Astrocyte (in vitro differentiated cells and primary cell): ENCODE results near the gene ABCF2. TPM values are rescaled to one million over a fixed set of nuclear protein-coding genes. Genes with fewer than 3 reads are reported as not detected.

Source experiments
- DNase-seq: peaks from one replicate; pipeline ENCODE4 v3.0.0-alpha.2; 2010; ENCODE audit warnings: low read depth
- FAIRE-seq: peaks from 2 replicates; lab custom pipeline; 2011; peaks lifted over from hg19 to GRCh38; lab: Jason Lieb, UNC
- H2AFZ ChIP-seq: 2 replicates; pipeline ENCODE4 v1.6.0; 2012; ENCODE audit warnings: low read depth, low read length, inconsistent platforms
- H3K27ac ChIP-seq: 2 replicates; pipeline ENCODE4 v1.5.1; 2011; ENCODE audit warnings: low read depth, low read length, inconsistent platforms
- H3K27me3 ChIP-seq: 2 replicates; pipeline ENCODE4 v1.6.0; 2011; ENCODE audit warnings: low read length, inconsistent platforms; ENCODE audit not compliant: insufficient read depth
- H3K36me3 ChIP-seq: 2 replicates; pipeline ENCODE4 v1.5.1; 2011; ENCODE audit warnings: low read length, inconsistent platforms; ENCODE audit not compliant: insufficient read depth
- H3K4me1 ChIP-seq: 2 replicates; pipeline ENCODE4 v1.5.1; 2011; ENCODE audit warnings: low read length, inconsistent platforms; ENCODE audit not compliant: insufficient read depth
- H3K4me2 ChIP-seq: 2 replicates; pipeline ENCODE4 v1.6.0; 2012; ENCODE audit warnings: low read length, inconsistent platforms
- H3K4me3 ChIP-seq: 2 replicates; pipeline ENCODE4 v1.5.1; 2011; ENCODE audit warnings: low read depth, mild to moderate bottlenecking, low read length, inconsistent platforms; ENCODE audit not compliant: insufficient read depth
- H3K79me2 ChIP-seq: 2 replicates; pipeline ENCODE4 v1.6.0; 2012; ENCODE audit warnings: mild to moderate bottlenecking, low read length, inconsistent platforms; ENCODE audit not compliant: insufficient read depth
- H3K9ac ChIP-seq: 2 replicates; pipeline ENCODE4 v1.6.0; 2012; ENCODE audit warnings: mild to moderate bottlenecking, low read length, inconsistent platforms
- H3K9me3 ChIP-seq: 2 replicates; pipeline ENCODE4 v1.5.1; 2012; ENCODE audit warnings: low read depth, mild to moderate bottlenecking, low read length, inconsistent platforms; ENCODE audit not compliant: insufficient read depth
- H4K20me1 ChIP-seq: 2 replicates; pipeline ENCODE4 v1.6.0; 2012; ENCODE audit warnings: low read length, inconsistent platforms; ENCODE audit not compliant: insufficient read depth
- H3K27ac Mint-ChIP-seq: one replicate; pipeline ENCODE4 v1.8.0; 2021; ENCODE audit warnings: mild to moderate bottlenecking, mixed read lengths; ENCODE audit not compliant: unreplicated experiment
- H3K27me3 Mint-ChIP-seq: one replicate; pipeline ENCODE4 v1.8.0; 2021; ENCODE audit warnings: low read depth, mixed read lengths; ENCODE audit not compliant: unreplicated experiment
- H3K36me3 Mint-ChIP-seq: one replicate; pipeline ENCODE4 v1.8.0; 2021; ENCODE audit warnings: low read depth, mixed read lengths; ENCODE audit not compliant: unreplicated experiment
- H3K4me1 Mint-ChIP-seq: one replicate; pipeline ENCODE4 v1.8.0; 2021; ENCODE audit warnings: low read depth, mixed read lengths; ENCODE audit not compliant: unreplicated experiment
- H3K4me3 Mint-ChIP-seq: one replicate; pipeline ENCODE4 v1.8.0; 2021; ENCODE audit warnings: mild to moderate bottlenecking, moderate library complexity, mixed read lengths; ENCODE audit not compliant: unreplicated experiment
- H3K9me3 Mint-ChIP-seq: one replicate; pipeline ENCODE4 v1.8.0; 2021; ENCODE audit warnings: mild to moderate bottlenecking, mixed read lengths; ENCODE audit not compliant: unreplicated experiment
- EZH2 ChIP-seq: IDR thresholded peaks from 2 replicates; pipeline ENCODE4 v1.6.1; 2012; ENCODE audit warnings: mild to moderate bottlenecking, low read length, inconsistent platforms; ENCODE audit not compliant: insufficient read depth
- total RNA-seq: library from RNA; stranded (reverse); gene quantifications from 2 replicates; pipeline ENCODE4 v1.2.1, GENCODE V29; 2021
- TF ChIP-seq, protein P1 (sequence below): IDR thresholded peaks from 2 replicates; pipeline ENCODE4 v1.5.1; 2011; ENCODE audit warnings: low read depth, mild to moderate bottlenecking, inconsistent platforms, low read length, moderate library complexity; ENCODE audit not compliant: insufficient read depth

ABCF2 gene
- total RNA-seq, 1 donor from 2014 or later, result 53.2 TPM

DNA sequence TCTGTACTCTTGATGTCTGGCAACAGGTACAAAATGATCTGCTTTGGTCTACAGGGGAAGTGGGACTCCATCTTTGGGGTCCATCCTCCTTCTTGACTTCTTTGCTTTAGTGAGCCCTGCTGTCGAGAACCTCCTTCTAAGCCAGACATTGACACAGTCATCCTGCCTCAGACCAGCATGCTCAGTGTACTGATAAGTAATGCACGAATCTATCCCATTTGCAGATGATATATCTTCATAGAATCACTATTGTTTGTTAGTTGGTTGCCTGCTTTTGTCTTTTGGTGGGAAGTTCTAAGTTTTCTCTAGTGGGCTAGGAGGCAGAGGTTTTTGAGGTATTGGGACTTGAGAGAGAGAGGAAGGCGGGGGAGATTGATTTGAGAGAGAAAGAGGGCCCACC, 25.7 kb downstream of the ABCF2 start:
- Histone ChIP-seq H3K27me3 (peaks cover 28% of the 10 kb centered on the region), H4K20me1 (no peaks in the 10 kb centered on the region), H3K4me3 (no peak overlapping the region), H3K9me3 (no peaks in the 10 kb centered on the region), H3K79me2 (no peaks in the 10 kb centered on the region), H3K4me1 (no peaks in the 10 kb centered on the region), H3K4me2 (no peak overlapping the region), H3K27ac (no peak overlapping the region), H2AFZ (no peak overlapping the region), H3K36me3 (no peaks in the 10 kb centered on the region), H3K9ac (no peak overlapping the region)
- Mint-ChIP-seq H3K9me3 (peaks cover 3% of the 10 kb centered on the region), H3K4me1 (no peaks in the 10 kb centered on the region), H3K27me3 (peaks cover 47% of the 10 kb centered on the region), H3K4me3 (no peak overlapping the region), H3K36me3 (no peaks in the 10 kb centered on the region), H3K27ac (no peak overlapping the region)
- TF ChIP-seq EZH2, result no peak
- TF ChIP-seq, protein P1, sequence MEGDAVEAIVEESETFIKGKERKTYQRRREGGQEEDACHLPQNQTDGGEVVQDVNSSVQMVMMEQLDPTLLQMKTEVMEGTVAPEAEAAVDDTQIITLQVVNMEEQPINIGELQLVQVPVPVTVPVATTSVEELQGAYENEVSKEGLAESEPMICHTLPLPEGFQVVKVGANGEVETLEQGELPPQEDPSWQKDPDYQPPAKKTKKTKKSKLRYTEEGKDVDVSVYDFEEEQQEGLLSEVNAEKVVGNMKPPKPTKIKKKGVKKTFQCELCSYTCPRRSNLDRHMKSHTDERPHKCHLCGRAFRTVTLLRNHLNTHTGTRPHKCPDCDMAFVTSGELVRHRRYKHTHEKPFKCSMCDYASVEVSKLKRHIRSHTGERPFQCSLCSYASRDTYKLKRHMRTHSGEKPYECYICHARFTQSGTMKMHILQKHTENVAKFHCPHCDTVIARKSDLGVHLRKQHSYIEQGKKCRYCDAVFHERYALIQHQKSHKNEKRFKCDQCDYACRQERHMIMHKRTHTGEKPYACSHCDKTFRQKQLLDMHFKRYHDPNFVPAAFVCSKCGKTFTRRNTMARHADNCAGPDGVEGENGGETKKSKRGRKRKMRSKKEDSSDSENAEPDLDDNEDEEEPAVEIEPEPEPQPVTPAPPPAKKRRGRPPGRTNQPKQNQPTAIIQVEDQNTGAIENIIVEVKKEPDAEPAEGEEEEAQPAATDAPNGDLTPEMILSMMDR, result no peak
- FAIRE-seq (no peak), DNase-seq (no peak)

DNA sequence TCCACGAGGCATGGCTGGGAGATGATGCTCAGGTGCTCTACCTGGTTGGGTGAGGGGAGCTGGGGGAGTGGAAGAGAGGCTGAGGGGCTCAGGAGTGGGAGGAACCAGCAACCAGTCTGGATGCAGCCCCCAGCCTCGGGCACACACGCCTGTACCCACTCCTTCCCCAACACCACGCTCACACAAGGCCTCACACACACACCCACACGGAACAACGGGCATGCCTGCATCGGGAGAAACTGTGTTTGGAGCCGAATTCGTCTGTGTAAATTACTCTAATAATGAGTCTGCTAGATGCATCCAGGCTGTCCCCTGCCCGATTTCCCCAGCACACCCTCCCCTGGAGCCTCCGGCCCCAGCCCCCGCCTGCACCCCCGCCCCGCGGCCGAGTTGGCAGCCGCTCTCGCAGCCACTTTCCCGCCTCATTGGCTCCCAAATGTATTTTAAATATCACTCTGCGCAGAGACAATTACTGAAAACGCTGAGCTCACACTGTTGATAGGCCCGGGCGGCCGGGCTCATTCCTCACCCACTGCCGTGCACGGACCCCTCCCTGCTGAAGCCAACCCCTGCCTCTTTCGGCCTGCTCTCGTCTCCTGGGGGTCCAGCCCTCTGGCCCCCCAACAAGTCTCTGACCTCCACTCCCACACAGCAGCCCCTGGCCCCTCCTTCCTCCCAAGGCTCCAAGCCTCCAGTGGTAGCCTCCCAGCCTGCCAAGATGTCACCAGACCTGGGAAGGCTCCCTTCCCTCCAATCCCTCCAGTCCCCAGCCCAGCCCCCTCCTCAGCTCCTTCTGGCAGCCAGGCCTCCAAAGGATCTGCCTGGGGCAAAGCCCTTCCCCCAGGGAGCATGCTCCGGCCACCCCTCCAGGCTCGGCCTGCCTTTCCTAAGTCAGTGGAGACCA, 27.8 kb downstream of the ABCF2 start:
- Mint-ChIP-seq H3K36me3 (no peaks in the 10 kb centered on the region), H3K27ac (no peak overlapping the region), H3K4me1 (no peaks in the 10 kb centered on the region), H3K4me3 (no peak overlapping the region), H3K9me3 (peaks cover 5% of the 10 kb centered on the region), H3K27me3 (peaks cover 41% of the 10 kb centered on the region)
- Histone ChIP-seq H3K36me3 (no peaks in the 10 kb centered on the region), H3K9ac (no peak overlapping the region), H3K4me2 (no peak overlapping the region), H3K9me3 (no peaks in the 10 kb centered on the region), H3K27me3 (peaks cover 35% of the 10 kb centered on the region), H2AFZ (no peak overlapping the region), H3K79me2 (no peaks in the 10 kb centered on the region), H4K20me1 (no peaks in the 10 kb centered on the region), H3K4me1 (no peaks in the 10 kb centered on the region), H3K27ac (no peak overlapping the region), H3K4me3 (no peak overlapping the region)
- no peak for DNase-seq
- no peak for TF ChIP-seq EZH2
- TF ChIP-seq, protein P1, result no peak
- FAIRE-seq, result no peak

DNA sequence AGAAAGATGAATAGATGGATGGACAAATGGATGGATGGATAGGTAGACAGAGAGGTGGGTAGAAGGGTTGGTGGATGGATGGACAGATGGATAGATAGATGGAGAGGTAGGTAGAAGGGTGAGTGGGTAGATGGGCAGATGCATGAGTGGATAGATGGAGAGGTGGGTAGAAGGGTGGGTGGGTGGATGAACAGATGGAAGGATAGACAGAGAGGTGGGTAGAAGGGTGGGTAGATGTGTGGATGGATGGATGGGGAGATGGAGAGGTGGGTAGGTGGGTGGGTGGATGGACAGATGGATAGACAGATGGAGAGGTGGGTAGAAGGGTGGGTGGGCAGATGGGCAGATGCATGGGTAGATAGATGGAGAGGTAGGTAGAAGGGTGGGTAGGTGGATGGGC, 29.1 kb downstream of the ABCF2 start:
- Histone ChIP-seq H3K4me1 (no peaks in the 10 kb centered on the region), H3K9ac (no peak overlapping the region), H3K9me3 (no peaks in the 10 kb centered on the region), H3K36me3 (no peaks in the 10 kb centered on the region), H2AFZ (no peak overlapping the region), H3K27me3 (peaks cover 34% of the 10 kb centered on the region), H4K20me1 (no peaks in the 10 kb centered on the region), H3K4me3 (no peak overlapping the region), H3K4me2 (no peak overlapping the region), H3K27ac (no peak overlapping the region), H3K79me2 (no peaks in the 10 kb centered on the region)
- DNase-seq (no peak), FAIRE-seq (no peak)
- Mint-ChIP-seq H3K27ac (no peak overlapping the region), H3K36me3 (no peaks in the 10 kb centered on the region), H3K4me1 (no peaks in the 10 kb centered on the region), H3K27me3 (peaks cover 37% of the 10 kb centered on the region), H3K4me3 (no peak overlapping the region), H3K9me3 (peaks cover 5% of the 10 kb centered on the region)
- TF ChIP-seq, protein P1, result no peak
- TF ChIP-seq EZH2, result no peak
